HEK293T (cell line): ENCODE measurements around the gene CLIP3.
A peak's percentile ranks its signal among the peaks of the same experiment; 100 is the strongest.
"Not testable (repeated sequence)": the region's sequence is repeated elsewhere in the genome, so short reads cannot be mapped to it uniquely, and the experiment has no call there.

Experiments
- CTCF ChIA-PET: fragments of 350-600 bp; formaldehyde crosslinking; extraction: SDS; loops from one replicate; lab custom pipeline; 2021; ENCODE audit warnings: antibody characterized with exemption, inconsistent platforms; lab: Yijun Ruan, JAX
- POLR2A ChIA-PET: fragments of 350-600 bp; formaldehyde crosslinking; extraction: SDS; loops from one replicate; lab custom pipeline; 2020; ENCODE audit warnings: antibody characterized with exemption, inconsistent platforms; lab: Yijun Ruan, JAX
- DNase-seq: peaks from one replicate; pipeline ENCODE4 v3.0.0; 2012; ENCODE audit warnings: mixed read lengths; ENCODE audit errors: extremely low spot score
- ARNT ChIP-seq: fragments of 450-650 bp; IDR thresholded peaks from 2 replicates; pipeline ENCODE4 v1.6.1; 2017; ENCODE audit warnings: mild to moderate bottlenecking
- BHLHE40 ChIP-seq: fragments of 450-650 bp; IDR thresholded peaks from 2 replicates; pipeline ENCODE4 v1.6.1; 2016; ENCODE audit warnings: mild to moderate bottlenecking, moderate library complexity, borderline replicate concordance
- CTBP1 ChIP-seq: fragments of 450-650 bp; IDR thresholded peaks from 2 replicates; pipeline ENCODE4 v1.6.1; 2016; ENCODE audit warnings: borderline replicate concordance
- ELF4 ChIP-seq: fragments of 450-650 bp; IDR thresholded peaks from 2 replicates; pipeline ENCODE4 v1.6.1; 2017; ENCODE audit warnings: antibody characterized with exemption
- FOXA1 ChIP-seq: fragments of 450-650 bp; IDR thresholded peaks from 2 replicates; pipeline ENCODE4 v1.6.1; 2016; ENCODE audit warnings: mild to moderate bottlenecking
- FOXK2 ChIP-seq: fragments of 450-650 bp; IDR thresholded peaks from 2 replicates; pipeline ENCODE4 v1.6.1; 2016; ENCODE audit warnings: mild to moderate bottlenecking
- FOXM1 ChIP-seq: fragments of 450-650 bp; IDR thresholded peaks from 2 replicates; pipeline ENCODE4 v1.6.1; 2017; ENCODE audit warnings: mild to moderate bottlenecking, borderline replicate concordance
- HDGF ChIP-seq: fragments of 450-650 bp; IDR thresholded peaks from 2 replicates; pipeline ENCODE4 v1.6.1; 2017; ENCODE audit warnings: antibody characterized with exemption, borderline replicate concordance
- L3MBTL2 ChIP-seq: fragments of 450-650 bp; conservative IDR thresholded peaks from 2 replicates; pipeline ENCODE4 v1.6.1; 2016; ENCODE audit warnings: mild to moderate bottlenecking
- LEF1 ChIP-seq: fragments of 450-650 bp; IDR thresholded peaks from 2 replicates; pipeline ENCODE4 v1.6.1; 2017; ENCODE audit warnings: mild to moderate bottlenecking, borderline replicate concordance
- NFRKB ChIP-seq: fragments of 450-650 bp; IDR thresholded peaks from 2 replicates; pipeline ENCODE4 v1.6.1; 2016; ENCODE audit warnings: mild to moderate bottlenecking, moderate library complexity
- SP1 ChIP-seq: fragments of 450-650 bp; IDR thresholded peaks from 2 replicates; pipeline ENCODE4 v1.6.1; 2017
- SUZ12 ChIP-seq: fragments of 450-650 bp; IDR thresholded peaks from 2 replicates; pipeline ENCODE4 v1.6.1; 2016; ENCODE audit warnings: mild to moderate bottlenecking
- TARDBP ChIP-seq: fragments of 450-650 bp; IDR thresholded peaks from 2 replicates; pipeline ENCODE4 v1.6.1; 2016
- ZNF384 ChIP-seq: fragments of 450-650 bp; IDR thresholded peaks from 2 replicates; pipeline ENCODE4 v1.6.1; 2016
- TF ChIP-seq, protein P1 (sequence below): fragments of 450-650 bp; IDR thresholded peaks from 2 replicates; pipeline ENCODE4 v1.6.1; 2016

Gene CLIP3

DNA sequence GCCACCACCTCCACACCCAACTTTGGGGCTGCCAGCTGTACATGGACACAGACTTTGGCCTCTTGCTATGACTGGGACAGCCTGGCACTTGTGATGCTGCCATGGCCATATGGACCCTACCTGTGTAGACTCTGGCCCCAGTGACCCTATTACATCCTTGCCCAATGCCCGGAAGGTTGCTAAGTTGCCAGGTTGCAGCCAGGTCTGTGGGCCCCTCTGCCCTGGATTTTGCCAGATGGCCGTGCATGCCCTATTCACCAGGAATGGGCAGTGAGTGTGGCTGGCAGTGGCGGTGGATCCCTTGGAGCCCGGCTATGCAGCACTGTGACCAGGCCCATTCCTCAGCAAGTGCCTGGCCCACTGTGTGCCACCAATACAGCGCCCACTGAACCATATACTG is 46.6 kb downstream of the CLIP3 start:
- no peak for TF ChIP-seq TARDBP
- TF ChIP-seq FOXA1: no peak
- TF ChIP-seq FOXK2: no peak
- TF ChIP-seq NFRKB: no peak
- TF ChIP-seq HDGF: no peak
- CTCF ChIA-PET: no interaction called here
- POLR2A ChIA-PET: no interaction called here

DNA sequence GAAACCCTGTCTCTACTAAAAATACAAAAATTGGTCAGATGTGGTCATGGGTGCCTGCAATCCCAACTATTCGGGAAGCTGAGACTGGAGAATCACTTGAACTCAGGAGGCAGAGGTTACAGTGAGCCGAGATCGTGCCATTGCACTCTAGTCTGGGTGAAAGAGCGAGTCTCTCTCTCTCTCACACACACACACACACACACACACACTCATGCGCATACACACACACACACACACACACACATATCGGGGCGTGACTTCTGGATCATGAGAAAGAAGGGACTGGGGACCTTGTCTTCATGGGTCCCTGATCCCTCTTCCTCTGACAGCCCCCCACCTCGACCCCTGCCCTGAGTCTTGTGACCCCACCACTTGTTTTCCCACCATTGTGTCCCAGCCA is 49.5 kb downstream of the CLIP3 start:
- no peak for DNase-seq
- POLR2A ChIA-PET: no interaction called here
- CTCF ChIA-PET: no interaction called here
- TF ChIP-seq SUZ12 (no peak), FOXM1 (no peak), HDGF (no peak), FOXK2 (no peak), LEF1 (no peak), ZNF384 (no peak), FOXA1 (no peak), NFRKB (no peak), ELF4 (no peak), ARNT (no peak), SP1 (no peak), BHLHE40 (no peak), CTBP1 (no peak), L3MBTL2 (no peak), TARDBP (no peak)
- TF ChIP-seq, protein P1, sequence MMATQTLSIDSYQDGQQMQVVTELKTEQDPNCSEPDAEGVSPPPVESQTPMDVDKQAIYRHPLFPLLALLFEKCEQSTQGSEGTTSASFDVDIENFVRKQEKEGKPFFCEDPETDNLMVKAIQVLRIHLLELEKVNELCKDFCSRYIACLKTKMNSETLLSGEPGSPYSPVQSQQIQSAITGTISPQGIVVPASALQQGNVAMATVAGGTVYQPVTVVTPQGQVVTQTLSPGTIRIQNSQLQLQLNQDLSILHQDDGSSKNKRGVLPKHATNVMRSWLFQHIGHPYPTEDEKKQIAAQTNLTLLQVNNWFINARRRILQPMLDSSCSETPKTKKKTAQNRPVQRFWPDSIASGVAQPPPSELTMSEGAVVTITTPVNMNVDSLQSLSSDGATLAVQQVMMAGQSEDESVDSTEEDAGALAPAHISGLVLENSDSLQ: no peak

More for the DNA sequence above, 46.6 kb downstream of the CLIP3 start:
- DNase-seq: no peak

DNA sequence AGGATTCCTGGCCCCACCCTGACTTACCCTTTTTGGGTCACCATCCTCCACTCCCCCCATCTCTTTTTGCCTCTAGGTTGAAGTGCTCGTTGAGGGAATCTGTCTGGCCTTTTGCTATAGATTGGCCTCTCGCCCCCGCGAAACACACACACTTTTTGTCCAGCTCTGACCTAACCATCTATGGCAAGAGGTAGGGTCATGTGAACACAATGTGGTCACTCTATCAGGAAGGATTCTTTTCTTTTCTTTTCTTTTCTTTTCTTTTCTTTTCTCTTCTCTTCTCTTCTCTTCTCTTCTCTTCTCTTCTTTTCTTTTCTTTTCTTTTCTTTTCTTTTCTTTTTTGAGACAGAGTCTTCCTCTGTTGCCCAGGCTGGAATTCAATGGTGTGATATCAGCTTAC is 51.7 kb downstream of the CLIP3 start:
- POLR2A ChIA-PET, CTCF ChIA-PET, DNase-seq: not testable (repeated sequence)

DNA sequence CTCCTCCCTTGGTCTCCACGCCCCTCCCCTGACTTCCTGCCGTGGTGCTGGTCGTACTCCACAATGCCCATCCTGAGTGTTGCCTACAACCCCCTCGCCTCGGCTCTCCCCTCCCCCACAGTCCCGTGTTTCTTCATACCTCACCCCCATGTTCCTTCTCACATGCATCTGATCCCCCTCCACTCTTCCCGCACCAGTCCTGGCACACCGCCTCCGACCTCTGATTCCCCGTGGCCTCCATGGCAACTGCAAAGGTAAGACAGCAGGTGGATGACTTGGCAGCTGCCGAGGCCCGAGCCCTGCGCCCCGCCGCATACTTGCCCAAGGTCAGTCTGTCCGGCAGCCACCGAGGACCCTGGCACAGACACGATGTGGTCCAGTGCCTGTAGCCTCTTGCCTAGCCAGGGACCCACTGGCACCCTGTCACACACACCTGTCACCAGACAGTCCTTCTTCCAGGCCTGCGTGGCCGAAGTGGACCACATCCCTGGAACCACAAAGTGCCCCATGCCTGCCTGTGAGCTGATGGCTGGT is 53.8 kb downstream of the CLIP3 start:
- TF ChIP-seq ELF4 (no peak), SP1 (no peak), HDGF (no peak), FOXK2 (no peak), FOXM1 (no peak), CTBP1 (no peak), ZNF384 (no peak), L3MBTL2 (no peak), TARDBP (no peak), BHLHE40 (no peak), ARNT (no peak), FOXA1 (no peak), SUZ12 (no peak), NFRKB (no peak), LEF1 (no peak)
- TF ChIP-seq, protein P1: no peak
- no peak for DNase-seq
- ChIA-PET POLR2A (no interaction called here), CTCF (no interaction called here)

DNA sequence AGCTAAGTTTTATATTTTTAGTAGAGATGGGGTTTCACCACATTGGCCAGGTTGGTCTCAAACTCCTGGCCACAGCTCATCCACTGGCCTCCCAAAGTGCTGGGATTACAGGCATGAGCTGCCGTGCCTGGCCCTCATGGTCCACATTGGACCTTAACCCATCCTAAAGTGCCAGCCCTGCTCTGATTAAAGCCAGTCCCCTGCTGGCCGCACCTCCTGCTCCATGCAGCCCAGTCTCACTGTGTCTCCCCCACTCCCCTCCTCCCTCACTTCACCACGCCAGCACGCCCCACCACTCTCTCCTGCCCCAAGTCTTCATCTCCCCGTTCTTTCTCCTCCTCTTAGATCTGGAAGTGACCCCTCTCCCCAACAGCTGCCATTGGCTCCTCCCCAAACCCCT is 54.4 kb downstream of the CLIP3 start:
- ChIA-PET POLR2A (no interaction called here), CTCF (no interaction called here)
- TF ChIP-seq, protein P1: no peak
- TF ChIP-seq HDGF (no peak), ZNF384 (no peak), BHLHE40 (no peak), FOXA1 (no peak), ELF4 (no peak), CTBP1 (no peak), NFRKB (no peak), FOXK2 (no peak), FOXM1 (no peak), SP1 (no peak), SUZ12 (no peak), ARNT (no peak)
- no peak for DNase-seq

DNA sequence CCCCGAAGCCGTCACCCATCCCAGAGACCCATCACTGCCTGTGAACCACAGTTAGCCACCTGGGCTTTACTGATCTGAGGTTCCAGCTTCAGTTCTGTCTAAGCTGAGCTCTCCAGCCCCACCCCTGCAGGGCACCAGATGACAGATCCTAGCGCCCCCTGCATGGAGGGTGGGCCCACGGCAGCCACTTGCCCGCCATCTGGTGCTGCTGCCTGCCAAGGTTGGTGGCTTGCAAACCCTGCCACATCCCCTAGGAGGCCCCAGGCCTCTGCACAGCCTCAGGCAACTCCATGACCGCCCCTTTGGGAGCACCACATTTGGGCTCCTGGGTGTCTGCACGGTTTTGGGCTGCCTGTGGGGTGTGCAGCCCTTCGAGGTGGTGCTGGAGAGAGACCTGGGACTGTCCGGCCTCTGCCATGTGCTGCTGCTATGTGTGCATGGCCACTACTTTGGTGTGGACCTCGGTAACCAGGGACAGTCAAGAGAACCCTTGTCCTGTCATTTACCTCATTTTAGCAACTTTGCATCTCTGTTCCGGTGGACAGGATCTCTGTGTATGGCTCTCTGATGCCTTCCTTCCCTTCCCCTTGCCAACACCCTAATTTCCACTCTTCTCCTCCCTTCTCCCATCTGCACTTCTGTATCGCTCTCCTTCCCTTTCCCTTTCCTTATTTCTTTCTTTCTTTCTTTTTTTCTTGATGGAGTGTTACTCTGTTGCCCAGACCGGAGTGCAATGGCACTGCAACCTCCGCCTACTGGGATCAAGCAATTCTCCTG is 55.0 kb downstream of the CLIP3 start:
- peak; percentile 61 for DNase-seq
- ChIA-PET CTCF (interaction anchor here (0.5 to 0.7 kb wide), 3 partner anchors 9 to 142 kb away, joined by 3 read pairs; no protein-coding TSS in a partner anchor), POLR2A (no interaction called here)
- TF ChIP-seq HDGF: no peak
- no peak for TF ChIP-seq FOXM1
